ENCODE measurements around the gene SKIC2.

Gene SKIC2

DNA sequence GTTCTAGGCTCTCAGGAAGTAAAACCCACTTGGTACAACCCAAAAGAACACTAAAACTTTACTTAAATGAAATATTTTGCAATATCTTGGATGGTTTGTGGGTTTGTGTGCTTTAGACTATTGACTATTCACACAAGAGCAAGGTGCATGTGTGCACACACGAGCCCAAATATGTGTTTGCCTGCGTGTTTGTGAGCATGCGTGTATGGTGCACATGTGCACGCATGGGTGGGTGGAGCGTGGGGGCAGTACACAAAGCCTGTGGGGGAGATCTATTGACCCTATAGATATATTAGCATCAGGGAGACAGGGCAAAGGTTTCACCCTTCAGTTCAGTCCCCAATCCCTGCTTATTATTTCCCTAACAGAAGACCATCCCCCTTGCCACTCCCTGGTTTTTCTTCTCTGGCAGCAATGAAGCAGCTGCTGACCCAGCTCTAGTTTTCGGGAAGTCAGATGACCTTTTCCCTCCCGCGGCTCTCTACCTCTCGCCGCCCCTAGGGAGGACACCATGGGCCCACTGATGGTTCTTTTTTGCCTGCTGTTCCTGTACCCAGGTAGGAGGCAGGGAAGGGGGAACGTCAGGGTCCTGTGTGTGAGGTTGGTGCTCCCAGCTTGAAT, 31.6 kb upstream of the SKIC2 start, which contains the start of gene C2:
Gene C2 (plus strand): TSS at position 476 of the 621 bp plus-strand sequence. CDS start 36 bp downstream, at position 512.
- no peak within 1 kb of the TSS for H3K4me3 ChIP-seq (replicated peaks; ENCODE audit: insufficient read depth, low read length)
- no peak within 1 kb of the TSS for H3K27ac ChIP-seq (replicated peaks)
- no peak for DNase-seq (ENCODE audit: low read depth in 1 of 2, low spot score in 1 of 2)
- TF ChIP-seq, protein P1, sequence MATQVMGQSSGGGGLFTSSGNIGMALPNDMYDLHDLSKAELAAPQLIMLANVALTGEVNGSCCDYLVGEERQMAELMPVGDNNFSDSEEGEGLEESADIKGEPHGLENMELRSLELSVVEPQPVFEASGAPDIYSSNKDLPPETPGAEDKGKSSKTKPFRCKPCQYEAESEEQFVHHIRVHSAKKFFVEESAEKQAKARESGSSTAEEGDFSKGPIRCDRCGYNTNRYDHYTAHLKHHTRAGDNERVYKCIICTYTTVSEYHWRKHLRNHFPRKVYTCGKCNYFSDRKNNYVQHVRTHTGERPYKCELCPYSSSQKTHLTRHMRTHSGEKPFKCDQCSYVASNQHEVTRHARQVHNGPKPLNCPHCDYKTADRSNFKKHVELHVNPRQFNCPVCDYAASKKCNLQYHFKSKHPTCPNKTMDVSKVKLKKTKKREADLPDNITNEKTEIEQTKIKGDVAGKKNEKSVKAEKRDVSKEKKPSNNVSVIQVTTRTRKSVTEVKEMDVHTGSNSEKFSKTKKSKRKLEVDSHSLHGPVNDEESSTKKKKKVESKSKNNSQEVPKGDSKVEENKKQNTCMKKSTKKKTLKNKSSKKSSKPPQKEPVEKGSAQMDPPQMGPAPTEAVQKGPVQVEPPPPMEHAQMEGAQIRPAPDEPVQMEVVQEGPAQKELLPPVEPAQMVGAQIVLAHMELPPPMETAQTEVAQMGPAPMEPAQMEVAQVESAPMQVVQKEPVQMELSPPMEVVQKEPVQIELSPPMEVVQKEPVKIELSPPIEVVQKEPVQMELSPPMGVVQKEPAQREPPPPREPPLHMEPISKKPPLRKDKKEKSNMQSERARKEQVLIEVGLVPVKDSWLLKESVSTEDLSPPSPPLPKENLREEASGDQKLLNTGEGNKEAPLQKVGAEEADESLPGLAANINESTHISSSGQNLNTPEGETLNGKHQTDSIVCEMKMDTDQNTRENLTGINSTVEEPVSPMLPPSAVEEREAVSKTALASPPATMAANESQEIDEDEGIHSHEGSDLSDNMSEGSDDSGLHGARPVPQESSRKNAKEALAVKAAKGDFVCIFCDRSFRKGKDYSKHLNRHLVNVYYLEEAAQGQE (IDR thresholded peaks at IDR 0.05; ENCODE audit: insufficient replicate concordance, low read depth), result no peak
- TF ChIP-seq SPI1 (IDR thresholded peaks at IDR 0.05; ENCODE audit: borderline replicate concordance, low read depth), result no peak
- TF ChIP-seq POLR2AphosphoS5 (IDR thresholded peaks at IDR 0.05; ENCODE audit: low read depth), result no peak
- TF ChIP-seq CTCF (IDR thresholded peaks at IDR 0.05; ENCODE audit: insufficient read depth, low read length), result no peak
- no peak for TF ChIP-seq GABPA (IDR thresholded peaks at IDR 0.05; ENCODE audit: low read depth)
- no peaks in the 10 kb centered on the region for H3K27me3 ChIP-seq (ENCODE audit: insufficient read depth, poor library complexity, severe bottlenecking)

- no peak overlapping the region for H3K4me3 ChIP-seq (replicated peaks; ENCODE audit: insufficient read depth, low read length)
- no peak overlapping the region for H3K27ac ChIP-seq (replicated peaks)
- TF ChIP-seq GABPA (IDR thresholded peaks at IDR 0.05; ENCODE audit: low read depth) (no peak), POLR2AphosphoS5 (IDR thresholded peaks at IDR 0.05; ENCODE audit: low read depth) (no peak), SPI1 (IDR thresholded peaks at IDR 0.05; ENCODE audit: borderline replicate concordance, low read depth) (no peak), CTCF (IDR thresholded peaks at IDR 0.05; ENCODE audit: insufficient read depth, low read length) (no peak)
- TF ChIP-seq, protein P1 (IDR thresholded peaks at IDR 0.05; ENCODE audit: insufficient replicate concordance, low read depth), result no peak
- no peak for DNase-seq (ENCODE audit: low read depth in 1 of 2, low spot score in 1 of 2)
- H3K27me3 ChIP-seq (ENCODE audit: insufficient read depth, poor library complexity, severe bottlenecking), result no peaks in the 10 kb centered on the region
These were observed 30.9 kb upstream of the SKIC2 start for GRCh38 chr6:31927863-31928671.

DNA sequence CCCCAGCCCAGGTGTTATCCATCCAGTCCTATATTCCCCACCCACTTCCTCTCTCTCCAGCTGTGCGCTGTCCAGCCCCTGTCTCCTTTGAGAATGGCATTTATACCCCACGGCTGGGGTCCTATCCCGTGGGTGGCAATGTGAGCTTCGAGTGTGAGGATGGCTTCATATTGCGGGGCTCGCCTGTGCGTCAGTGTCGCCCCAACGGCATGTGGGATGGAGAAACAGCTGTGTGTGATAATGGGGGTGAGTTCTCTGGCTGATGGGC, 30.4 kb upstream of the SKIC2 start:
- TF ChIP-seq POLR2AphosphoS5 (IDR thresholded peaks at IDR 0.05; ENCODE audit: low read depth) (no peak), CTCF (IDR thresholded peaks at IDR 0.05; ENCODE audit: insufficient read depth, low read length) (no peak)
- H3K27me3 ChIP-seq (ENCODE audit: insufficient read depth, poor library complexity, severe bottlenecking), result no peaks in the 10 kb centered on the region
- no peak overlapping the region for H3K4me3 ChIP-seq (replicated peaks; ENCODE audit: insufficient read depth, low read length)
- no peak for DNase-seq (ENCODE audit: low read depth in 1 of 2, low spot score in 1 of 2)
- no peak overlapping the region for H3K27ac ChIP-seq (replicated peaks)

Measured in HL-60 (cell line).